Activated CD8-positive, alpha-beta memory T cell treated with anti-CD3 and anti-CD28 coated beads, Interleukin-2, amount 50 U/mL, for 24 hours (primary cell): ENCODE results near the gene LSMEM2.
"Not testable (repeated sequence)": the region's sequence is repeated elsewhere in the genome, so short reads cannot be mapped to it uniquely, and the experiment has no call there.

ENCODE experiments used
- DNase-seq: peaks from one replicate; pipeline ENCODE4 v3.0.0-alpha.2; 2020; ENCODE audit errors: extremely low read depth

Gene LSMEM2

DNA sequence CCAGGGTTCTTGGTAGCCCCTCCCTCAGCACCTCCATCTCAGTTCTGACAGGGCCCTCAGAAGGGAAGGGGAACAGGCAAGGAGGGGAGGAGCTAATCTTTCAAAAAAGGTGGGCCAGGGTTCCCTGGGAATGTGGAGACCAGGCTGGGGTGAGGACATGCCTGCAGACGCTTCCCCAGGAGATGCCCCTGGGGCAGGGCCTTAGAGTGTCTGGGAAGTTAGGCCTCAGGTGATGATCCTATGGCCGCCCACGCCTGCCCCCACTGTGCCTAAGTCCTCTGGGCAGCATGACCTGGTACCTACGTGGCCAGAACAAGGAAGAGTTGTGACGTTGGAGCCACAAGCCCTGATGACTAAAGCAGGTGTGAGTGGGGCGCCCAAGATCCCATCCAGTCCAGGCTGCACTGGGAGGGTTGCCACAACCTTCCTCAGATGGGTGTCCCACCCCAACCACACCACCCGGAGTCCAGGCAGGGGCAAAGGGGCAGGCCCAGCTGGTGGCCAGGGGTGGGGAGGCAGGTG lies 13.9 kb upstream of the LSMEM2 start:
- DNase-seq, result no peak

DNA sequence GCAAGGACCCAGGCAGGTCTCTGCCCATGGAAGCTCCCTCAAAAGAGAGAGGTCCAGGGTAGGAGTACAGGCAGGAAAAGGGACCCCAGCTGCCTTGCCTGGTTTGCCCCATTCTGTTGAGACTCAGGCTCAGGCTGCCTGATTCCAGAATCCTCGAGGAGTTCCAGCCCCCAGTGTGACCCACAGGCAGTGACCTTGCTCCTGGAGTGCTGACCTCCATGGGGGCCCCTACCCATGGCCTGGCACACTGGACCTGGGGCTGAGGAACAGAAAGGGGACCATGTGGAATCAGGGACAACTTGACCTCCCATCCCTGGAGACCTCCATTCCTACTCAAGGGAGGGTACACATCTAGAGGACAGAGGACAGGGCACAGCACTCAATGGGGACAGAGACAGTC lies 13.3 kb upstream of the LSMEM2 start:
- no peak for DNase-seq

DNA sequence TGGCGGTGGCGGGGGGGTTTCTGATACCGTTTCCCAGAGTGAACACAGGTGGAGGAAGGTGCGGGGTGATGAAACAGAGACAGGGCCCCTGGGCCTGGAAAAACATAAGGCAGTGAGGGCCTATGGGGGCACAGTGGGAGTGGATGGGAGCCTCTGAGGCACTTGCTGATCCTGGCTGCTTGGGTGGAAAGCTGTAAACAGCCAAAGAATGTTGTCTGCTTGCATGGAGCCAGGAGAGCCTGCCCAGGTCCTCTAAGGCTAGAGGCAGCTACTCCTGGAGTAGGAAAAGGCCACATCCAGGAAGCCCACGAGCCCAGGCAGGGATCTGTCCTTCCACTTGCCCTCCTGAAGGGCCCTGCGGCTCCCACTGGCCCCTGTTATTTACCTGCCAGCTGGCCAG lies 12.9 kb upstream of the LSMEM2 start:
- DNase-seq, result no peak

DNA sequence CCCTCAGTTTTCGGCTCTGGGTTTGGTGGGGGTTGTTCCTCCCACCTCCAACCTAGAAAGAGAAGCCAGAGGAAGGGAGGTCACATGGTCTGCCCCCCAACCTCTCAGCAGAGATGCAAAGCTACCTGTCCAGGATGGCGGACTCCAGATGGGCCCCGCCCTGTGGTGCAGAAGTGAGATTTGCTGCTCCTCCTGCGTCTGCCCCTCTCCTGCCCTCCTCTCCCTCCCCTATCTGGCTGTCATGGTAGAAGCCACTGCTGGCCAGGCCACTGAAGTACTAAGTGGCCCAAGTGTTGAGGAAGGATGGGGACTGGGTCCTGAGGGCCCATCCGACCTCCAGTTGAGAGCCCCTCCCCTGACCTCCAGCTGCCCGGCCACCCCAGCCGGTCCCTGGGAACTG lies 12.1 kb upstream of the LSMEM2 start:
- no peak for DNase-seq

DNA sequence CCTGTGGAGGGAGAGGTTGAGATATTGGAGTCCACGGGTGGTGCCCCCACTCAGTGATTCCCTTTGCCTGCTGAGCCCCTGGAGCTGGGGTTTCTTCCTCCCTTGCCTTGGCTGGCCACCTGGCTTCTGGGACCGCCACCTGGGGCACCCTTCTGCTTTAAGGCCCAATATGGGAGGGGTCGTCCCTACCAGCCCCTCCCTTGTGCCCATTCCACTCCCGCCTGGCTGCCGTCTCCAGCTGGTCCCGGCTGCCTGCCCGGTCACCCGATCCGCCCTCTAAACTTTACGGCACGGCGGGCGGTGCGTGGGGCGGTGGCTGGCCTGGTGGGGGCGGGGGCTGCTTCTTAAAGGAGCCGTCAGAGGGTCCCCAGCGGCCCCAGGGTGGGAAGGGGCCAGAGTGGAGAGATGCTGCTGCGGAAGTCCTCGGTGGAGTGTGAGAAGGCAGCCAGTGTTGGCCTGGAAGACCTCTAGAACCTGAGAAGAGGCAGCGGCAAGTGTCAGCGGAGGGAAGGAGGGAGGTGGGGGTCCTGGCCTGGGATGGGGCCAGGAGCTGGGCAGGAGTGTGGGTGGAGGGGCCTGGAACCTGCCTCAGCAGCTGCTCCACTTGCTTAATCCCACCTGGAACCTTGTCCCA lies 11.5 kb upstream of the LSMEM2 start:
- DNase-seq, result no peak

DNA sequence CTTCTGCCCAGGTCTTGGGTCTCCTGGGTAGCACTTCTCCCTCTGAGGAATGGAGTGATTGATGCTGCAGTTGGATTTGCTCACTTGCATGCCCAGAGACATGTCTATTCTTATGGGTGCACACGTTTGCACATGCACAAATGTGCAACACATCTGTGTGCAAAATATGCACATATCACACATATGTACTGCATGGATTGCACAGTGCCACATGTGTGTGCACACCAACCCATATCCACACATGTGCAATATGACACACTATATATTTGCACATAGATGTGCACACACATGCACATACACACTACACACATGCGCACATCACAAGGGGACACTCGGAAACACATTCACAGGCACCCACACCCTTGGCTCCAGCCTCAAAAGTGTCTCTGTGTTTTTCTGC lies 10.6 kb upstream of the LSMEM2 start:
- no peak for DNase-seq

DNA sequence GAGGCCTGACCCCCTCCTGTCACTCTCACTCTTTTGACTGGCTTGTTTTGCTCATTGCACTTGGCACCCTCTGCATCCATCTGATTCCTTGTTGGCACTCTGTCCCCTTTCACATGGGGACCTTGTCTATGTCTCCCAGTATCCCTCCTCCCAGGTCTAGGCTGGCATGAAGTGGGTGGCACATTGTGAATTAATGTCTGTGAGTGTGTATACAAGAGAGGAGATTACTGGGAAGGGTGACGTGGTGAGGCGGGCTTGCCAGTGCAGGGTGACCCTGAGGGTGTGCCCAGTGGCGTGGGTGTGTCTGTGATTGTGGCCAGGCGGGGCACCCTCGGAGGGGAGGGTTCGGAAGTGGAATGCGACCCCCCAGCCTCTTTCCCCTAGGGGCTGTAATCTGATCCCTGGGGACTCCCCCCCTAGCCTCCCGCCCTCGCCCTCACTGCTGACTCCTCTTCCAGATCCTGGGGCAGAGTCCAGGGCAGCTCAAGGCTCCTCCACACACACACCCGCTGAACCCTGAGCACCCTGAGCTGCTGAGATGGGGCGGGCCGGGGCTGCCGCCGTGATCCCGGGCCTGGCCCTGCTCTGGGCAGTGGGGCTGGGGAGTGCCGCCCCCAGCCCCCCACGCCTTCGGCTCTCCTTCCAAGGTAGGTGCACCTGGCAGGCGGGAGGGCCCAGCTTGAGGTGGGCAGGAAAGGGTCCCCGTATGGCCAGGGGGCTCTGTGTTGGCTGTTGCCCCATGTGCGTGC lies 10.0 kb upstream of the LSMEM2 start, which contains the start of gene SEMA3B:
TSS of gene SEMA3B (plus strand) at position 445 of the 749 bp plus-strand sequence. CDS start at position 539, 94 bp downstream.
- DNase-seq, result no peak

DNA sequence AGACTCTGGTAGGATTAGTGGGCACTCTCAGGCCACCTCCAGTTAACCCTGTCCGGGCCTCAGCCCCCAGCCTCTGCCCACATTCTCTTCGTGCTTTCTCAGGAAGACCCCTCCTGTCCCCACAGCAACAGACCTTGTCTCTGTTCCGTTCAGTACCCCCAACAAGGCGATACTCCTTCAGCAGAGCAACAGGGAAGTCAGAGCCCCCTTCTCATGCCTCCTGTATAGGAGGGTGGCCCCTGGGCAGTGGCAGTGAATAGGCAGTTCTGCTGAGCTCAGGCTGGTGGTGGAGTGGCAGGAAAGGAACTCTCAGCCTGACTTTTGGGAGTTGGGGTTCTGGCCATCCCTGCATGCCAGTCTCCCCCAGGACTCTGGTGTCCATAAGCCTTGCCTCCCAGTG lies 9.4 kb upstream of the LSMEM2 start:
- no peak for DNase-seq

DNA sequence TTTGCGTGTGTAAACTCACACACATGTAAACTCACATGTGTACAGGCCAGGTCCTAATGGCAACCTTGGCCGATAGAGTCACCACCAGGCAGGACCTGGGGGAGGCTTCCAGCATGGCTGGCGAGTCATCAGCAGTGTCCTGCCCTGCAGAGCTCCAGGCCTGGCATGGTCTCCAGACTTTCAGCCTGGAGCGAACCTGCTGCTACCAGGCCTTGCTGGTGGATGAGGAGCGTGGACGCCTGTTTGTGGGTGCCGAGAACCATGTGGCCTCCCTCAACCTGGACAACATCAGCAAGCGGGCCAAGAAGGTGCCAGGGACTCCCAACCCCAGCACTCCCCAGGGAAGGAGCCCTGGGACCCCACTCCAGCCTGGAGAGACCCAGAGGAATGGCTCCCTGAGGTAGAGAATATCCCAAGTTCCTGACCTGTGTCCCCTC lies 8.9 kb upstream of the LSMEM2 start:
- DNase-seq, result no peak

DNA sequence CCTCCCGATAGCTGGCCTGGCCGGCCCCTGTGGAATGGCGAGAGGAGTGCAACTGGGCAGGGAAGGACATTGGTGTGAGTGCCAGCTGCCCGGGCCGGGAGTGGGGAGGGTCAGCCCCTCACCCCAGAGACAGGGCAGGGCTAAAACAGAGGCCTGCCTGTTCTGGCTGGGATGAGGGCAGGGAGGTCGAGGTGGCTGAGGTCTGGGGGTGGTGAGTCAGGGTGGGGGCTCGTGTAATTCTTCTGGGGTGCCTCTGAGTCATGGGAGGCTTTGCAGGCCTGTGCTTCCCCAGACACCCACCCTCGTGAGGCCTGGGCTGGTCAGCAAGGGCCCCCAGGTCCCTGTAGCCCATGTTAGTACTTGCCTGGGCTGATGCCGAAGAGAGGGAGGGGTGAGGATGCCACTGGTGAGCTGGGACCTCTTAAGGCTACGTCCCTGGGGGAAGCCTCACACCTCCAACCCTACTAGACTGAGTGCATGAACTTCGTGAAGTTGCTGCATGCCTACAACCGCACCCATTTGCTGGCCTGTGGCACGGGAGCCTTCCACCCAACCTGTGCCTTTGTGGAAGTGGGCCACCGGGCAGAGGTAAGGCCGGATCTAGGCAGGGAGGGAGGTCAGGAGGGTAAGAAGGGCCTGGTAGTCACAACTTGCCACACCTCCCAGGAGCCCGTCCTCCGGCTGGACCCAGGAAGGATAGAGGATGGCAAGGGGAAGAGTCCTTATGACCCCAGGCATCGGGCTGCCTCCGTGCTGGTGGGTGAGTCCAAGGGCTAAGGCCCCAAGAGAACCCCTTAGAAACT lies 8.3 kb upstream of the LSMEM2 start:
- no peak for DNase-seq

DNA sequence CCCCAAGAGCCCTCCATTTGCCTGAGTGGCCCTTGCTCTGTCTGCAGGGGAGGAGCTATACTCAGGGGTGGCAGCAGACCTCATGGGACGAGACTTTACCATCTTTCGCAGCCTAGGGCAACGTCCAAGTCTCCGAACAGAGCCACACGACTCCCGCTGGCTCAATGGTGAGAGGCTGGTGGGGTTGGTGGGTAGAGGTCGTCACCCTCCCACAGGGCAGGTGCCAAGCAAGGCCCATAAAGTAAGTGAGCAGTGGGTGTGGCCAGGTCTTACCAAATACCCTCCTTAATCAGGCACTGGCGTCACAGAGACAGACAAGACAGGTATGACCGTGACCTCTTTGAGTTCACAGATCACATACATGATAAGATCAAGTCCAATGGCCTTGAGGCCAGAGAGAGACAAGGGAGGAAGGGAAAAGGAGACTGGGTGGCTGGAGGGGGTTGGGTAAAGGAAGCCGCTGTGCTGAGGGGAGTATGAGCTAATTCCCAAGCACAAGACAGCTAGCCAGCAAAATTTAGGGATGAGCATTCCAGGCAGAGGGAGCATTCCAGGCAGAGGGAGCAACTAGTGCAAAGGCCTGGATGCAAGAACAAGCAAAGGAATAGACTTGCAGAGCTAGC lies 7.5 kb upstream of the LSMEM2 start:
- DNase-seq, result no peak

DNA sequence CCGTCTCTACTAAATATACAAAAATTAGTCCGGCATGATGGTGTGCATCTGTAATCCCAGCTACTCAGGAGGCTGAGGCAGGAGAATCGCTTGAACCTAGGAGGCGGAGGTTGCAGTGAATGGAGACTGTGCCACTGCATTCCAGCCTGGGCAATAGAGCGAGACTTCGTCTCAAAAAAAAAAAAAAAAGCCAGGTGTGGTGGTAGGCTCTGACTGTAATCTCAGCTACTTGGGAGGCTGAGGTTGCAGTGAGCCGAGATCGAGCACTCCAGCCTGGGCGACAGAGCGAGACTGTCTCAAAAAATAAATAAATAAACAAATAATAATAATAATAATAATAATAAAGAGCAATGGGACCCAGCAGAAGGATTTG lies 6.4 kb upstream of the LSMEM2 start:
- DNase-seq, result not testable (repeated sequence)

DNA sequence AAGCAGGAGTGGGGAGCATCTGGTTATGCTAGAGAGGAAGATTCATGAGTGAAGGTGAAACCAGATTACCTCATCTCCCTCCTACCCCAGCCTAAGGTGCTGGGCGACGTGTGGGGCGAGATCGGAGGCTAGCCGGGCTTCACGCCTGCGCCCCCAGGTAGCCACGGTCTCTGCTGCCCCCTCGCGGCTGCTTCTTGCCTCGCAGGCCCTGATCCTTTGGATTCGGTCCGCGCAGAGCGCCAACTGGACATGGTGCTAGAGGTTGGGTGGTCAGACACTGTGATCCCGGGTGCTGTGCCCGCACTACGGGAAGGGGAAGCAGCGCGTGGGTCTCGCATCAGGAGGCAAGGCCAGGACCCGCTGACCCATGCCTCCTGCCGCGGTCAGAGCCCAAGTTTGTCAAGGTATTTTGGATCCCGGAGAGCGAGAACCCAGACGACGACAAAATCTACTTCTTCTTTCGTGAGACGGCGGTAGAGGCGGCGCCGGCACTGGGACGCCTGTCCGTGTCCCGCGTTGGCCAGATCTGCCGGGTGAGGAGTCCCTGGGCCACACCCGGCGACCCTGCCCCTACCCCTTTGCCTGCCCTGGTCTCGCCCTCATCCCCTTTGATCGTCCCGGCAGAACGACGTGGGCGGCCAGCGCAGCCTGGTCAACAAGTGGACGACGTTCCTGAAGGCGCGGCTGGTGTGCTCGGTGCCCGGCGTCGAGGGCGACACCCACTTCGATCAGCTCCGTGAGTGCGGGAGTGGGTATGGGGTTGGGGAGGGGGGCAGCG lies 5.8 kb upstream of the LSMEM2 start:
- DNase-seq, result peak; percentile 73

DNA sequence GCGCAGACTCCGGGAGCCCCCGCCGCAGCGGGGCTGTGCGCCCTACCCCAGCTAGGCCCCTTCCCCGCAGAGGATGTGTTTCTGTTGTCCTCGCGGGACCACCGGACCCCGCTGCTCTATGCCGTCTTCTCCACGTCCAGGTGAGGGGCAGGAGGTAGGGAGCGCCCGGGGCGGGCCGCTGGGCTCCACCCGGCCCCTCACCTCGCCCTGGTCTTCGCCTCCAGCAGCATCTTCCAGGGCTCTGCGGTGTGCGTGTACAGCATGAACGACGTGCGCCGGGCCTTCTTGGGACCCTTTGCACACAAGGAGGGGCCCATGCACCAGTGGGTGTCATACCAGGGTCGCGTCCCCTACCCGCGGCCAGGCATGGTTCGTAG lies 5.2 kb upstream of the LSMEM2 start:
- DNase-seq, result no peak

DNA sequence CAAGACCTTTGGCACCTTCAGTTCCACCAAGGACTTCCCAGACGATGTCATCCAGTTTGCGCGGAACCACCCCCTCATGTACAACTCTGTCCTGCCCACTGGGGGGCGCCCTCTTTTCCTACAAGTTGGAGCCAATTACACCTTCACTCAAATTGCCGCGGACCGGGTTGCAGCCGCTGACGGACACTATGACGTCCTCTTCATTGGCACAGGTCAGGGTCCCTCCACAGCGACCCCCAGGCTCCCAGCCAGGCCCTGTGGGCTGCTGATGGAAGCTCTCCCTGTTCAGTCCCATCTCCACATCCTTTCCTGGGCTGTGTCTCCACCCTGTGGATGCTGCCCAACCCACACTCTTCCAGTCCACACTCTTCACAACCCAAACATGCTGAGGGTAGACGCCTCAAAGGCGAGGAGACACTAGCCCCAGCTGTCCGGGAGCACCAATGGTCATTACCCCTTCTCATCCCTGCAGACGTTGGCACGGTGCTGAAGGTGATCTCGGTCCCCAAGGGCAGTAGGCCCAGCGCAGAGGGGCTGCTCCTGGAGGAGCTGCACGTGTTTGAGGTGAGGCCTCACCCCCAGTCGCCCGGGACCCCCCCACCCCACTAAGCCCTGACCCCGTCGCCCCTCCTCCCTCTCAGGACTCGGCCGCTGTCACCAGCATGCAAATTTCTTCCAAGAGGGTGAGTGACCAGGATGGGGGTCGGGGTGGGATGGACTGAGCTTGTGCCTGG lies 4.3 kb upstream of the LSMEM2 start:
- peak; percentile 39 for DNase-seq

DNA sequence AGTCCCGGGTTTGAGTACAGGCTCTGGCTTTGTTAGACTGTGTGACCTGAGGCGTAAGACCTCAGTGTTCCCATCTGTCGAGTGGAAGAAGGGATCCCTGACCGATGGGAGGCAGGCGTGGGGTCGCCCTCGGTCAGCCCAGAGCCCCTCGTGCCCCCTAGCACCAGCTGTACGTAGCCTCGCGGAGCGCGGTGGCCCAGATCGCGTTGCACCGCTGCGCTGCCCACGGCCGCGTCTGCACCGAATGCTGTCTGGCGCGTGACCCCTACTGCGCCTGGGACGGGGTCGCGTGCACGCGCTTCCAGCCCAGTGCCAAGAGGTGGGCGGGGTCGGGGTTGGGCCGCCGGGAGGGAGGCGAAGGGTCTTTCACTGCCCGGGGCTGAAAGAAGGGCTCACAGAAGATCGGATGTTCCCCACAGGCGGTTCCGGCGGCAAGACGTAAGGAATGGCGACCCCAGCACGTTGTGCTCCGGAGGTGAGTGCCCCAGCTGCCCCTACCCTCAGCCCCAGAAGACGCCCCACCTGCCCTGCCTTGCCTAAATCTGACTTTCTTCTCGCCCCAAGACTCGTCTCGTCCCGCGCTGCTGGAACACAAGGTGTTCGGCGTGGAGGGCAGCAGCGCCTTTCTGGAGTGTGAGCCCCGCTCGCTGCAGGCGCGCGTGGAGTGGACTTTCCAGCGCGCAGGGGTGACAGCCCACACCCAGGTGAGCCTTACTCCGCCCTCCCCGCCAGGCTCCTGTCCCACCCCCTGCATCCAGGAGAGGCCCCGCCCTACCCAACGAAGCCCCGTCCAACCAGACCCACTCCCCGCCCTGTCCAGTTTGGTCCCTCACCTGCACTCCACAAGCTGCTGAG lies 3.5 kb upstream of the LSMEM2 start:
- DNase-seq, result no peak

DNA sequence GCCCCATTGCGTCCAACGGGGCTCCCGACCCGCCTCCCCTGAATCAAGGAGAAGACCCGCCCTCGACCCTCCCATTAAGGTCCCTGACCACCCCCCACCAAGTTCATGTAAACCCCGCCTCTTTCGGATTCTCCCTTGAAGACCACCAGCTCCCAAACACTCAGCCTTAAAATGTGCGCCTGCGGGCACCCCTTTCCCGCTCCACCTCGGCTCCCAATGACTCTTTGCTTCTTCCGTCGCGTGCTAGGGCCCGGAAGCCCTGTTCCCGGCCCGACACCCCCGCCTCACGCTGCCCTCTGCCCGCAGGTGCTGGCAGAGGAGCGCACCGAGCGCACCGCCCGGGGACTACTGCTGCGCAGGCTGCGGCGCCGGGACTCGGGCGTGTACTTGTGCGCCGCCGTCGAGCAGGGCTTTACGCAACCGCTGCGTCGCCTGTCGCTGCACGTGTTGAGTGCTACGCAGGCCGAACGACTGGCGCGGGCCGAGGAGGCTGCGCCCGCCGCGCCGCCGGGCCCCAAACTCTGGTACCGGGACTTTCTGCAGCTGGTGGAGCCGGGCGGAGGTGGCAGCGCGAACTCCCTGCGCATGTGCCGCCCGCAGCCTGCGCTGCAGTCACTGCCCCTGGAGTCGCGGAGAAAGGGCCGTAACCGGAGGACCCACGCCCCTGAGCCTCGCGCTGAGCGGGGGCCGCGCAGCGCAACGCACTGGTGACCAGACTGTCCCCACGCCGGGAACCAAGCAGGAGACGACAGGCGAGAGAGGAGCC lies 2.7 kb upstream of the LSMEM2 start:
- DNase-seq, result no peak

DNA sequence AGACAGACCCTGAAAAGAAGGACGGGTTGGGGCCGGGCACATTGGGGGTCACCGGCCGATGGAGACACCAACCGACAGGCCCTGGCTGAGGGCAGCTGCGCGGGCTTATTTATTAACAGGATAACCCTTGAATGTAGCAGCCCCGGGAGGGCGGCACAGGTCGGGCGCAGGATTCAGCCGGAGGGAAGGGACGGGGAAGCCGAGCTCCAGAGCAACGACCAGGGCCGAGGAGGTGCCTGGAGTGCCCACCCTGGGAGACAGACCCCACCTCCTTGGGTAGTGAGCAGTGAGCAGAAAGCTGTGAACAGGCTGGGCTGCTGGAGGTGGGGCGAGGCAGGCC lies 2.2 kb upstream of the LSMEM2 start:
- no peak for DNase-seq
